ENCODE data around the gene SPON2. TPM values are rescaled to one million over a fixed set of nuclear protein-coding genes. Genes with fewer than 3 reads are reported as not detected.

Gene SPON2
- total RNA-seq, 3 donors from 2014 or later = 35.3 to 59.4 (median 36.1) TPM

GRCh38 chr4:1217366-1217765 is 45.0 kb upstream of the SPON2 start:
- Histone ChIP-seq H3K9me3 (no peaks in the 10 kb centered on the region), H3K27me3 (no peaks in the 10 kb centered on the region), H3K4me1 (peaks cover 0 to under 1% of the 10 kb centered on the region in 2 donors), H3K27ac (no peak overlapping the region), H3K4me3 (no peak overlapping the region), H3K36me3 (no peaks in the 10 kb centered on the region)
- no peak for DNase-seq (ENCODE audit: low spot score in 2 of 2)
- intact Hi-C loops (cut with DNase I; ENCODE audit: low total_unique reads) = loop anchor here (10.0 kb wide), 1 partner anchor 463 kb away; no protein-coding TSS in a partner anchor
- TF ChIP-seq POLR2A (IDR thresholded peaks at IDR 0.05) = no peak
- TF ChIP-seq POLR2AphosphoS5 (IDR thresholded peaks at IDR 0.05) = no peak
- TF ChIP-seq, protein P1, sequence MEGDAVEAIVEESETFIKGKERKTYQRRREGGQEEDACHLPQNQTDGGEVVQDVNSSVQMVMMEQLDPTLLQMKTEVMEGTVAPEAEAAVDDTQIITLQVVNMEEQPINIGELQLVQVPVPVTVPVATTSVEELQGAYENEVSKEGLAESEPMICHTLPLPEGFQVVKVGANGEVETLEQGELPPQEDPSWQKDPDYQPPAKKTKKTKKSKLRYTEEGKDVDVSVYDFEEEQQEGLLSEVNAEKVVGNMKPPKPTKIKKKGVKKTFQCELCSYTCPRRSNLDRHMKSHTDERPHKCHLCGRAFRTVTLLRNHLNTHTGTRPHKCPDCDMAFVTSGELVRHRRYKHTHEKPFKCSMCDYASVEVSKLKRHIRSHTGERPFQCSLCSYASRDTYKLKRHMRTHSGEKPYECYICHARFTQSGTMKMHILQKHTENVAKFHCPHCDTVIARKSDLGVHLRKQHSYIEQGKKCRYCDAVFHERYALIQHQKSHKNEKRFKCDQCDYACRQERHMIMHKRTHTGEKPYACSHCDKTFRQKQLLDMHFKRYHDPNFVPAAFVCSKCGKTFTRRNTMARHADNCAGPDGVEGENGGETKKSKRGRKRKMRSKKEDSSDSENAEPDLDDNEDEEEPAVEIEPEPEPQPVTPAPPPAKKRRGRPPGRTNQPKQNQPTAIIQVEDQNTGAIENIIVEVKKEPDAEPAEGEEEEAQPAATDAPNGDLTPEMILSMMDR (IDR thresholded peaks at IDR 0.05) = no peak

DNA sequence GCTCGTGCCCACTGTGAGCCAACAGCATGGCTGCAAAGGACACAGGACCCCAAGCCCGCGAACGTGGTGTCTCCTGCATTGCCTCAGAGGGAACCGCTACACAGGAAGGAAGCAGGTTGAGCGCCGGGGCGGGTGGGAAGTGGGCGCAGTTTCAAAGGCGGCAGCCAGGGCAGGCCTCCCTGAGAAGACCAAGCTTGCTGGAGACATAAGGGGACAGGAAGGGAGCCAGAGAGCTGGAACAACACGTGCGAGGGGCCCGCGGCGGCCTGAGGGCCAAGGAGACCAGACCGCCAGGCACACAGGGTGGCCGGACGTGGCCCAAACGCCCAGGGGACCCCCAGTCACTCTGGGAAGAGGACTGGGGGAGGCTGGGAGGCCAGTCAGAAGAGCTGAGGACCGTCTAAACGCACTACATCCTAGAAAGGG is 44.5 kb upstream of the SPON2 start:
- peak overlapping the region in 1 of 3 donors; percentile 5 for H3K4me3 ChIP-seq
- H3K27ac ChIP-seq = peak overlapping the region in 1 of 2 donors; percentile 5
- intact Hi-C loops (cut with DNase I; ENCODE audit: low total_unique reads) = loop anchor here (10.0 kb wide), 1 partner anchor 462 kb away; no protein-coding TSS in a partner anchor
- H3K9me3 ChIP-seq = no peaks in the 10 kb centered on the region
- no peaks in the 10 kb centered on the region for H3K27me3 ChIP-seq
- TF ChIP-seq POLR2A (IDR thresholded peaks at IDR 0.05) (no peak), POLR2AphosphoS5 (IDR thresholded peaks at IDR 0.05) (no peak)
- TF ChIP-seq, protein P1 (IDR thresholded peaks at IDR 0.05) = no peak
- DNase-seq (ENCODE audit: low spot score in 2 of 2) = no peak
- H3K4me1 ChIP-seq = peaks cover 0 to 3% of the 10 kb centered on the region in 2 donors
- no peaks in the 10 kb centered on the region for H3K36me3 ChIP-seq

DNA sequence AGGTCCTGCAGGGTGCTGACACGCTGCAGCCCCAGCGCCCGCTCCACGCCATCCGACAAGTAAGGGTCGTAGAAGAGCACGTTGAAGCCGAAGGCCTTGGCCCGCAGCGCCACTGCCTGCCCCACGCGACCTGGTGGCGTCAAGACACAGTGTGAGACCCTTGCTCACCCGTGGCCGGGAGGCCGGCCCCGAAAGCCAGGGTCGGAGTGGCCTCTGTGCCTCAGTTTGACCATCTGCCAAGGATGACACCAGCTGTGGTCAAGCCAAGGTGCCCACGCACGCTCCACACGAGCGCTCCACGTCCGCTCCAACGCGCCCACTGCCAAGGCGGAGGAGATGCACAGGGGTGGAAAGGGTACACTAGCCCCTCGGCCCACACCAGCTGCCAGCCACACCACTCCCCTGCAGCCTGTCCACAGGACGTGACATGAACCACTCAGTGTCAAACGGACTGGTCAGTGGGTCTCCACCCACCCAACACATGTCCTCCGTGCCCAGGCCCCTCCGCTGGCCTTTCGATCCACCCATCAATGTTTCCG is 43.8 kb upstream of the SPON2 start:
- no peak overlapping the region for H3K4me3 ChIP-seq
- no peak for TF ChIP-seq POLR2AphosphoS5 (IDR thresholded peaks at IDR 0.05)
- TF ChIP-seq POLR2A (IDR thresholded peaks at IDR 0.05) = no peak
- TF ChIP-seq, protein P1 (IDR thresholded peaks at IDR 0.05) = no peak
- no peaks in the 10 kb centered on the region for H3K36me3 ChIP-seq
- intact Hi-C loops (cut with DNase I; ENCODE audit: low total_unique reads) = loop anchor here (10.0 kb wide), 1 partner anchor 461 kb away; no protein-coding TSS in a partner anchor
- DNase-seq (ENCODE audit: low spot score in 2 of 2) = no peak
- no peaks in the 10 kb centered on the region for H3K9me3 ChIP-seq
- no peaks in the 10 kb centered on the region for H3K27me3 ChIP-seq
- H3K4me1 ChIP-seq = peaks cover 3% of the 10 kb centered on the region in 2 donors
- H3K27ac ChIP-seq = peak overlapping the region in 1 of 2 donors; percentile 5

DNA sequence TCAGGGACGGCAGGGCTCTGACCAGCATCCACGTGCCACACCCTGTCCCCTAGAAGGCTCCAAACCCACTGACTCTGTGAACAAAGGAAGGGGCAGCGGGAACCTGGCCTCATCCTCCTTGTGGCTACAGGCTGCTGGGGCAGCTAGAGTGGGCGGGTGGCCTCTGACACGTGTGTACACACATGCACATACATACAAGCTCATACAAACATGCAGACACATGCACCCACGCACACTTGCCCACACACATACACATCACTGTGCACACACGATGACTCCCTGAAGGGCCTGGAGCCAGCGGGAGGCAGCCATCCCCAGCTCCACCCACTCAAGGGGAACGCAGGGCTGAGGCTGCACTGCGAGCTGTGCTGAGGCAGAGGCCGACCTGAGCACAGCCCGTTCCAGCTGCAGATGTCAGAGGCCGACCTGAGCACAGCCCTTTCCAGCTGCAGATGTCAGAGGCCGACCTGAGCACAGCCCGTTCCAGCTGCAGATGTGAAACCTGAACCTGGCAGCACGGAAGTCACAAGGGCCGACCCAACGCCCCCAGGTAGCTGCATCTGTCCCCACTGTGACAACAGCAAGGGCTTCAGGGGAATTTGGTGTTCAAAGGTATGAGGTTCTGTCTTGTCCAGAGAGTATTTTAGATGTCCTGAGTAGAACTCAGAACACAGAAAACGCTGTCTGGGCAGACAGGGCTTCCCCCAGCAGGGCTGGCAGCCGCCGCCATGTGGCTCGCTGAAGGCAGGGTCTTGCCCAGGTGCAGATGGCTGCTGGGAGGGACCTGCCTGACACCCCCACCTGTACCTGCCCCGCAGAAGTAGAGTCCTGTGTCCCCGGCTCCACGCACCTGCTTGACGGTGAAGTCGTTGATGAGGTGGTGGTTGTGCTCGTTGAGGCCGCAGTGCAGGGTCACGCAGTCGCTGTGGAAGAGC is 43.0 kb upstream of the SPON2 start:
- Histone ChIP-seq H3K9me3 (no peaks in the 10 kb centered on the region), H3K36me3 (no peaks in the 10 kb centered on the region), H3K4me1 (peaks cover 3 to 5% of the 10 kb centered on the region in 2 donors), H3K27me3 (no peaks in the 10 kb centered on the region), H3K4me3 (no peak overlapping the region), H3K27ac (peak overlapping the region in 1 of 2 donors; percentile 20)
- no peak for DNase-seq (ENCODE audit: low spot score in 2 of 2)
- intact Hi-C loops (cut with DNase I; ENCODE audit: low total_unique reads) = loop anchor here (10.0 kb wide), 1 partner anchor 461 kb away; no protein-coding TSS in a partner anchor
- TF ChIP-seq, protein P1 (IDR thresholded peaks at IDR 0.05) = no peak
- TF ChIP-seq POLR2AphosphoS5 (IDR thresholded peaks at IDR 0.05) (no peak), POLR2A (IDR thresholded peaks at IDR 0.05) (no peak)
